HuH-7 (cell line): ENCODE data around the gene SCAPER.
"Not testable (repeated sequence)": the region's sequence is repeated elsewhere in the genome, so short reads cannot be mapped to it uniquely, and the experiment has no call there.

Source experiments
- DNase-seq: peaks from one replicate; pipeline ENCODE4 v3.0.0; 2011; ENCODE audit warnings: low spot score

Gene SCAPER

DNA sequence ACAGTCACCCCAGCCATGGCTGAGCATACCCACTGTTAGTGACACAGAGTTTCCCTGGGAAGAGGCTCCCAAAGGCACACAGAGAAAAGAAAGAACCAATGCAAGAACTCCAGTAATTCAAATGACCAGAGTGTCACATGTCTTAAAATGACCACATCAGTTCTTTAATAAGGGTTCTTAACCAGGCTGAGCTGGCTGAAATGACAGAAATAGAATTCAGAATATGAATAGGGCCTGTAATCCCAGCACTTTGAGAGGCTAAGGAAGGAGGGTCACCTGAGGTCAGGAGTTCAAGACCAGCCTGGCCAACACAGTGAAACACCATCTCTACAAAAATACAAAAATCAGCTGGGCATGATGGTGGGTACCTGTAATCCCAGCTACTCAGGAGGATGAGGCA lies 54.8 kb downstream of the SCAPER start:
- DNase-seq, result not testable (repeated sequence)

DNA sequence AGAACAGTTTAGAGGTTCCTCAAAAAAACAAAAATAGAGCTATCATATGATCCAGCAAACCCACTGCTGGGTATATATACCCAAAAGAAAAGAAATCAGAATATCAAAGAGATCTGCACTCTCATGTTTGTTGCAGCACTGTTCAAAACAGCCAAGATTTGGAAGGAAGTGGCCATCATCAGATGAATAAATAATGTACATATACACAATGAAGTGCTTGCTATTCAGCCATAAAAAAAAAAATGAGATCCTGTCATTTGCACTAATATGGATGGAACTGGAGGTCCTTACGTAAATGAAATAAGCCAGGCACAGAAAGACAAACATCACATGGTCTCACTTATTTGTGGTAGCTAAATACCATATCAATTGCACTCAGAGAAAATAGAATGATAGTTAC lies 58.4 kb downstream of the SCAPER start:
- no peak for DNase-seq

DNA sequence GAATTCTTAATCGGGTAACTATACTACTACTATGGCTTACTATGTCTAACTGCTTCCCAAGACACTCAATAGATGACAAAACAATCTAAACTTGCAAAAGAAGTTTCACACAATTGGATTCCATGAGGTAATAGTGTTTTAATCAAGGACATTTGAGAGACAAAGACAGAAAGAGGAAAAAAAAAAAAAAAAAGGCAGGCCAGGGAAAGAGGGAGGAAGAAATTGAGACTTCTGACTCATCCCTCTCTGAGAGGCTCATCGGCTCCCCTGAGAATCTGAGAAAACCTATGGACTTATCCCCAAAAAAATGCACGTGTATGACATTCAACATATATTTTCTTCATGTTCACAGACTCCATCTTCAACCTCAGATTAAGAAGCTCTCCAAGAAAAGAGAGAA lies 61.0 kb downstream of the SCAPER start:
- no peak for DNase-seq

DNA sequence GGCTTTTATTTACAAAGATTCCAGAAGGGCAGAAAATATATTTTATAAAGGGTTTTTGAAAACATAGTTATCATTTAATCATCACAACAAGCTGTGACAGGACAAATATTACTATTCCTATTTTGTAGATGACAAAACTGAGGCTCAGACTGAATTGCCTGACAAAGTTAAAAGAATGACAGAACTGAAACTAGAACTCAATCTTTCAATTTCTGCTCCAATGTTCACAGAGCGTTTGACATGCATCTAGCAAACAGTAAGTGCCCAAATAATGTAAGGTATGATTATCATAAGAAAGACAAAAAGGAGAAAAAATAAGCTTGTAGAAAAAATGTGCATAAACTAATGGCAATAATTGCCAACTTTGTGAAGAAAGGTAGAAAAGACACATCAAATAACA lies 61.9 kb downstream of the SCAPER start:
- no peak for DNase-seq

DNA sequence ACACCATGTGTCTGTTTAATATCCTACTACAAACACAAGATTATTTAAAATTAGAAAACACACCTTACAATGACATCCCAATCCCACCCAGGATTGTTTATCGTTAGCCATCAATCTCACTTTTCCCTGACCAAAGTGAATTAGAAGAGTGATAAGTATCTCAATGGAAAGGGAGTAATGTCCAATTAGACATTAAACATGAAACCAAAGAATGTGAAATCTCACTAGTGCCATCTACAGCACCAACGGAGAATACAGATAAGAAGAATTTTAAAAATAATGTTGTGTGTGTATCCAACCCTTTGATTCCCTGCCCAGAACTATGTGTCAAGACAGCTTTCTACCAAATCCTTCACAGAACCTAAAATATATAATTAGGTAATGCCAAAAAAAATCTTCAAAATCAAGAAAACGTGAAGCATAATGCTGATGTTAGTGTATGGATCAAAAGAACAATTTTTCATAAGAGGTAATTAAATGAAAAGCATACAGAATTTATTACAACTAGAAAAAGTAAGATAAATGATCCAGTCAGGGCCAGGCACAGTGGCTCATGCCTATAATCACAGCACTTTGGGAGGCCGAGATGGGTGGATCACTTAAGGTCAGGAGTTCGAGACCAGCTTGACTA lies 64.2 kb downstream of the SCAPER start:
- DNase-seq, result peak; percentile 17

DNA sequence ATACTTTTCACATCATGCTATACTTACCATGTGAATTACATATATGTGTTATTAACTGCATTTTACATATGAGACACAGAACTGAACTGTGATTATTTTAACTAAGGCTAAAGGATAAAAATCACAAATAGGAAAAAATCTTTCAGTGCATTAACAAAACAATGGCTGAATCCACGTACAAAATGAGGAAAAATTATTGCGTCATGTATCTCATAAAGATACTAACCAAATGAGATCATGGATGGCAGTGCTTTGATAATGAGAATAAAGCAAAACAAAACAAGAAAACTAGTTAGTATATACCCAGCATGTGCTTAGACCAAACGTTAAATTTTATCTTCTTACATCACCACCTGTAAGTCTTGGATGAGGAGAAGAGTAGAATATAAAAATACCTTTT lies 66.0 kb downstream of the SCAPER start:
- no peak for DNase-seq

DNA sequence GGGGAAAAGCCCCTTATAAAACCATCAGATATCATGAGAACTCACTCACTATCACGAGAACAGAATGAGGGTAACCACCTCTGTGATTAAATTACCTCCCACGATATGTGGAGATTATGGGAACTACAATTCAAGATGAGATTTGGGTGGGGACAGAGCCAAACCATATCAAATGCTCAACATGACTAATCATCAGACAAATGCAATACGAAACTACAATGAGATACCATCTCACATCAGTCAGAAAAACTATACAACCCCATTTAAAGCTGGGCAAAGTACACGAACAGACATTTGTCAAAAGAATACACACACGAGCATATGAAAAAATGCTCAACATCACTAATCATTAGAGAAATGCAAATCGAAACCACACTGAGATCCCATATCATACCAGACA lies 67.7 kb downstream of the SCAPER start:
- no peak for DNase-seq

DNA sequence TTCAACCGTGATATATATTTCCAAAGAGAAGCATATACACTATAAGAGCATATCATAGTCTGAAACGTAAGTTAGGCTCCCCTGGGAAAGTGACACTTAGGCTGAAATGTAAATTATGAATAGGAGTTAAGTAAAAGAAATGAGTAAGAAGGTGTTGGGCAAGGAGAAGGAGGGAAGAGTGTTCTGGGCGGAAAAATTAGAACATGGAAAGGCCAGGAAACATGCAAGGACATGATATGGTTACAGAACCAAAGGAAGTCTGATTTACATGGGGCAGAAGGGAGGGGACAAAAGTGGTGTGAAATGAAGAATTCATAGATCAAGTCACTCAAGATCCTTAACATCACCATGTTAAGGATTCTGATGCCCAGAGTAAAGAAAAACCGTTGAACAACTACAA lies 75.2 kb downstream of the SCAPER start:
- DNase-seq, result no peak

DNA sequence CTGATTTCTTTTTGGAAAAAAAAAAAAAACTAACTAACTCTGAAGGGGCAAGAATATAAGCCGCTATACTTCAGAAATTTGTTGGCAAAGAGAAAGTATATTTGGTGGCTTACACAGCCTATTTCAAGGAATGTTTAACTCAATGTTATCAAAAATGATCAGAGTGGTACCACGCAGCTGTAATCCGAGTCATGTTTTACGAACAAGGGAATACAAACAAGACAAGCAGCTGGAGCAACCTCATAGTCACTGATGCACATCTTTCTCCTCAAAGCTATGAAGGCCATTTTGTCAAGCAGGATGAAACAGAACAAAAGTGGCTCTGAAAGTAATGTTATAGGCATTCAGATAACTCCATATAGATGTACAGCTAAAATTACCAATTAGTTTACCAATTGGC lies 81.2 kb downstream of the SCAPER start:
- DNase-seq, result peak; percentile 21

DNA sequence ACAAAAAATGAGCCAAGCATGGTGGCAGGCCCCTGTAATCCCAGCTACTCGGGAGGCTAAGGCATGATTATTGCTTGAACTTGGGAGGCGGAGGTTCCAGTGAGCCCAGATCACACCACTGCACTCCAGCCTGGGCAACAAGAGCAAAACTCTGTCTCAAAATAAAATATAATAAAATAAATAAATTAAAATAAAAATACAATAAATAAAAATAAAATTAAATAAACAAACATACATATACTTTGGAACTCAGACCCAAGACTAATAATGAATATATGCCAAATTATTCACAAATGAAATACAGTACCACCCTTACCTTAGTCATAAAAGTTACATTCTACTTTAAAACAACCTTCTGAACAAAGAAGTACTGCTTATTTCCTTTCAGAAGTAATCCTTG lies 81.8 kb downstream of the SCAPER start:
- DNase-seq, result no peak

DNA sequence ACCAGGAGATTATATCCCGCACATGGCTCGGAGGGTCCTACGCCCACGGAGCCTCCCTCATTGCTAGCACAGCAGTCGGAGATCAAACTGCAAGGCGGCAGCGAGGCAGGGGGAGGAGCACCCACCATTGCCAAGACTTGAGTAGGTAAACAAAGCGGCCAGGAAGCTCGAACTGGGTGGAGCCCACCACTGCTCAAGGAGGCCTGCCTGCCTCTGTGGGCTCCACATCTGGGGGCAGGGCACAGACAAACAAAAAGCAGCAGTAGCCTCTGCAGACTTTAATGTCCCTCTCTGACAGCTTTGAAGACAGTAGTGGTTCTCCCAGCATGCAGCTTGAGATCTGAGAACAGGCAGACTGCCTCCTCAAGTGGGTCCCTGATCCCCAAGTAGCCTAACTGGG lies 86.2 kb downstream of the SCAPER start:
- DNase-seq, result not testable (repeated sequence)

DNA sequence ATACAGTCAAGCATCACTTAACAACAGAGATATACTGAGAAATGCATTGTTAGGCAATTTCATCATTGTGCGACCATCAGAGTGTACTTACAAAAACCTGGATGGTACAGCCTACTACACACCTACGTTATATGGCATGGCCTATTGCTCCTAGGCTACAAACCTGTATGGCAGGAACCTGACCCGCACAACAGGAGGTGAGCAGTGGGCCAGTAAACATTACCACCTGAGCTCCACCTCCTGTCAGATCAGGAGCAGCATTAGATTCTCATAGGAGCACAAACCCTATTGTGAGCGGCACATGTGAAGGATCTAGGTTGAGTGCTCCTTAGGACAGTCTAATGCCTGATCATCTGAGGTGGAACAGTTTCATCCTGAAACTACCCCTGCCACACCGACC lies 89.7 kb downstream of the SCAPER start:
- no peak for DNase-seq

DNA sequence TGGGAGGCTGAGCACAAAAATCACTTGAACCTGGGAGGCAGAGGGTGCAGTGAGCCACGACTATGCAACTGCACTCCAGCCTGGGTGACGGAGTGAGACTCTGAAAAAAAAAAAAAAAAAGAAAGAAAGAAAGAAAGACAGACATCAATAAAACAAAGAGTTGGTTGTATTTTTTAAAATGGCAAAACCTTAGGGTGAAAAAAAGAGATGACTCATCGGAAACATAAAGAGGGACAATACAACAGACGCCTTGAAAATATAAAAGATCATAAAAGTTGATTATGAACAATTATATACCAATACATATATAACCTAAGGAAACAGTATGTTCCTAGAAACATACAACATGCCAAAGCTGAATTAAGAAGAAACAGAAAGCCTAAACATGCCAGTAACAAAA lies 92.8 kb downstream of the SCAPER start:
- no peak for DNase-seq

DNA sequence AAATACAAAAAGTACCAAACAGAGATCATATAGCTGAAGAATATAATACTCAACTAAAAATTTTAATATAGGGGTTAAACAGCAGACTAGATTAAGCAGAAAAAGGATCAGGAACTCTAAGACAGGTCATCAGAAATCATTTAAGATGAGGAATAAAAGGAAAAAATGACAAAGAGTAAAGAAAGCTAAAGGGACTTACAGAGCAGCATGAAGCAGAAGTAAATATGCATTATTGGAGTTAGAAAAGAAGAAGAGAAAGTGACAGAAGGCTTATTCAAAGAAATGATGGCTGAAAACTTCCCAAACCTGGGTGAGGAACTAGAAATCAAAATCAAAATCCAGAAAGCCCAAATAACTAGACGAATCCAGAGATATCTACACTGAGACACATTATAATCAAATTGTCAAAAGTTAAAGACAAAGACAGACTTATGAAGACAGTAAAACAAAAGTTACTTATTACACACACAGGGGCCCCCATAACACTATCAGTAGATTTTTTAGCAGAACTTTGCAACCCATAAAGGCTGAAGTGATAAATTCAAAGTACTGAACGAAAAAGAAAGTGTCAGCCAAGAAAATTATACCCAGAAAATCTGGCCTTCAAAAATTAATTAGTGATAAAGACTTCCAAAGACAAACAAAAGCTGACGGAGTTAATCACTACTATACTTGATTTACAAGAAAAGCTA lies 95.6 kb downstream of the SCAPER start:
- DNase-seq, result no peak

DNA sequence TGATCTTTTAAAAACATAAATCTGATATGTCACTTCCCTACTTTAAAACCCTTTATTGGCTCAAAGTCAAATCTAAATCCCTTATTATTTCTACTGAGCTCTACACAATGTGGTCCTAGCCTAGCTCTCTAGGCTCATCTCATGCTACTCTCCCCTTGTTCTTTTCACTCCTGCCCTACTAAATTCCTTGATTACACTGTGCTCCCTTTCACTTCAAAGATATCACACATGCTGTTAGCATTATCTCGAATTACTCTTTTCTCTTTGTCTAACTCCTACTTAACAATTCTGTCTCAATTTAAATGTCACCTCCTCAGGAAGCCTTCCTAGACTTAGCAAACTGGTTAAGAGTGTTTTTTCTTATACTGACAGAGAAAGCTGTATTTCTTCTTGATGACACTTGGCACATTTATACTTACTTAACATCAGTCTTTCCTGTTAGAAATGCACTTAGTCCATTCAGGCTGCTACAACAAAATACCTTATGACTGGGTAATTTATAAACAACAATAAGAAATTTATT lies 102.0 kb downstream of the SCAPER start:
- DNase-seq, result no peak

DNA sequence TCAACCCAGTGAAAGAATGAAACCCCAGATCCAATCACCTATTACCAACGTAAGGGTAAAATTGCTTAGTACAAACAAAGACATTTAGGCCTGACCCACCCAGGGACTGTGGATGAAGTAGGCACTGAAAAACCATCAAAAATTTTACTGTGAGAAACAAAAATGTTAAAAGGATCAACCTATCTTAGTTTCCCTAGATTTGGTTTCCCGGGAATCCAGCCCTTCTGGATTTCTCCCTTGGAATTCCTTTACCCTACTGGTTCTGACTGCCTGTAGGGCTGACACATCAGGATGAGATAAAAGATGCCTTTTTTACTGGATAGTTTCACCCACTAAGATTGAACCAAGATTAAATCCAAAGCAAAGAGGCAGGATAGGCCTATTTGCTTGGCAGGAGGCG lies 102.7 kb downstream of the SCAPER start:
- DNase-seq, result no peak

DNA sequence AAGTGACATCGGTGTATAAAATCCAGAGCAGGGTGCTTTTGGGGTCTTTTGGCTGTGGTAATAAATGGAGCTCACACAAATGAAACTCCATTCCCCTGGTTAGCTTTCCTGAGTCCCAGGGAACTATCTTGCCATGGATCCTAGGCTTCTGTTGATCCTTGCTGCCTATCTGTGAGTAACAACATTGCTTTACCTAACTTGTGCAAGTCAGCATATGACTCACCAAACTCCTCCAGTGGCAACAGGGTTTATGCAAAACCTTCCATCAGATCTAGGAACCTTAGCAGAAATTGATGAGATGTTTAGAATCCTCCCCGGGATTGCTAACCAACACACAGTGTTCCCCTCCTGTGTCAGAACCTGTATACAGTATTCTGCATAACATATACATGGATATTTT lies 105.4 kb downstream of the SCAPER start:
- DNase-seq, result no peak

DNA sequence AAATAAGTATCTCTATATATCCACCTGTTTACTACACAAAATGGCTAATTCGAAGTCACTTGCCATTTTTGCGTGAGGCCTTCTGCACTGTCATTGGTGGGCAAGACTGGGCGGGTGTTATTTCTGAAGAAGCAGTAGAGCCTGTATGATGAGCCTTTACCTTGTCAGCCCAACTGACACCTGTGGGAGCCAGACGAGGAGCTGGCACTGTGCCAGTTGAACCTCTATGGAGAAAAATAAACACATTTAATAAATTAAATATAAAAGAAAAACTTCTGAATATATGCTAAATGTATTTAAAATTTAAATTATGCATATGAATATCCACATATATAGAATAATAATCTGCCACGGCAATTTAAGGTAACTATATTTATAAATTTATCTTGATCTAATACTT lies 109.9 kb downstream of the SCAPER start:
- DNase-seq, result no peak

DNA sequence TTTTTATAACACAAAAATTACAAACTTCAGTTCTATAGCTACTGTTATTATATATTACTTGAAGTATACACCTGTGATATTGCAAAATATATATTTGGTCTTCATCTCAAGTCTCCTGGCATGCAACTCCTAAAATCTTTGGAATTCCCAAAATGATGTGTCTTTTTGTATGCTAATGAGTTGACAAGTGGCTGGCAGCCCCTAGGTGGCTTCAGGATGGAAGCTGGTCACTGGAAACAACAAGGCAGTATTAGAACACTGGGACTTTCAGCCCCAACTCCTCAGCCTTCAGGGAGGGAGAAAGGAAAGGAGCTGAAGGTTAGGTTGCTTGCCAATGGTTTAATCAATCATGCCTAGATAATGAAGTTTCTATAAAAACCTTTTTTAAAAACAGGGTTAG lies 112.0 kb downstream of the SCAPER start:
- no peak for DNase-seq

DNA sequence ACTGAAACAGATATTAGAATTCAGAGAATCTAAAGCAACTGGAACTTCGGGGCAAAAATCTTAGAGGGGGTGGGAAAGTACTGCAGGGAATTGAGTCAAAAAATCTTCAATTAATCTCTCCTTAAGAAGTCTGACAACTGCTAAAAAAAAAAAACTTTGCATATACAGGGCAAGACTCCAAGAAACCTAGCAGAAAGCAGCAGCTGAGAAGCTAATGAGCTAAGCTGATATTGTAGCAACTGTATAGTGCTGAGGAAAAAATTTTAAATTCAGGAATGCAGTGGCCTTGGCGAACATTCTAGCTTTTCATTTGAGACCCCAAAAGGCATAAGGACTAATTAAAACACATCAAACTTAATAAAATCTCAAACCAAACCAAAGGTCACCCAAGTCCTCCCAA lies 113.6 kb downstream of the SCAPER start:
- DNase-seq, result no peak

DNA sequence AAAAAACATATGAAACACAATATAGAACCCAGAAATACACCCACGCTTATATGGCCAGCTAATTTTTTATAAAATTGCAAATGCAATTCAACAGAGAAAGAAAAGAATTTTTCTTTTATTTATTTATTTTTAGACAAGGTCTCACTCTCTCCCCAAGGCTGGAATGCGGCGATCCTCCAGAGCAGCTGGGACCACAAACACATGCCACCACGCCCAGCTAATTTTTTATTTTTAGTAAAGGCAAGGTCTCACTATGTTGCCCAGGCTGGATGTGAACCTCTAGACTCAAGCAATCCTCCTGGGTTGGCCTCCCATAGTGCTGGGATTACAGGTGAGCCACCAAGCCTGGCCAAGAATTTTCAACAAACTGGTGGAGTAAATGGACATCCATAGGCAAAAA lies 117.9 kb downstream of the SCAPER start:
- no peak for DNase-seq

DNA sequence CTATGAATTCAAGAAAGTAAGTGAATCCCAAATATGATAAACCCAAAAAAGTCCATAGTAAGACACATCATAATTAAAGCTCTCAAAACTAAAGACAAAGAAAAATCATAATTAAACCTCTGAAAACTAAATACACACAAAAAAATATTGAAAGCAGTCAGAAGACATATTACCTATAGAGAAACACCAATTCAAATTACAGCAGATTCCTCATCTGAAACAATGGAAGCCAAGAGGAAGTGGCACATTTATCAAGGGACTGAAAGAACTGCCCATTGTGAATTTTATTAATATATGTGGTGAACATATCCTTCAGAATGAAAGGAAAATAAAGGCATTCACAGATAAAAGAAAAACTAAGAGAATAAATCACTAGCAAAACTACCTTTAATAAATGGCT lies 128.2 kb downstream of the SCAPER start:
- DNase-seq, result no peak

DNA sequence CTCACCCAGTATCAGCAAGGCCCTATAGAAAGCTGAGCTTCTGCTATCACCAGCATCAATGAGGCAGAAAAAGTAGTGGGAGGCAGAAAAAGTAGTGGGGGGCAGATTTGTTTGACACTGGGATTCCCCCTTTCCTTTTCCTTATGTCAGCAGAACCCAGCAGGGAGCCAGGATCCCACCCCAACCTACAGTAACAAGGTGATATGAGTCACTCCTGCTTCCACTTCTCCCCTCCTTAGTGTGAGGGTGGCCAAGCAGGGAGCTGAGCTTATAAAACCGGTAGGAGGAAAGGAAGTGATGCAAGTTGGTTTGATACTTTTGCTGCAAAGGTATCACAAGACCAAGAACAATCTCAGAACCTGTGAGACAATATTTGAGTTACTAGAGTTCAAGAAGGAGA lies 128.7 kb downstream of the SCAPER start:
- DNase-seq, result no peak

DNA sequence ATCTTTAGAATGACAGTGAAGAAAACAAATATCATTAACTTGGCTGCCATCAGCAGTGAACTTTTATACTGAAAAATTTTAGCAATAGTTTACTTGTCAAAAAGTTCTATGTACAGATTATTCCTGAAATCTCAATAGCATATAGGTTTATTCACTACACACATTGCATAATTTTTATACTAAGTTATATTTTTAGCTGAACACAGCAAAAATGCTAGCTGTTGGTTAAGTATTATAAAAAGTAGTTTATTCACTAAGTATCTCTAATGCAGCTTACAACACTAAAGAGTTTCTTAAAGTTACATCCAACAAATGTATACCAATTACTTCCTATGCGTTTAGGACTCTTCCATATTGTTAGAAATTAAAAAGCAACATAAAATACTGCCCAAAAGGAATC lies 131.9 kb downstream of the SCAPER start:
- no peak for DNase-seq
